GM12878 (cell line): ENCODE results near the gene CFAP52. TPM values are rescaled to one million over a fixed set of nuclear protein-coding genes. Genes with fewer than 3 reads are reported as not detected.
"Not testable (repeated sequence)": the region's sequence is repeated elsewhere in the genome, so short reads cannot be mapped to it uniquely, and the experiment has no call there.

Source experiments
- ATAC-seq: fragments of 200-7000 bp; cut with Tn5 transposase; 3 replicates; pipeline ENCODE4 v1.9.1; 2020; ENCODE audit warnings: mild to moderate bottlenecking, moderate library complexity
- BruUV-seq: library from RNA; stranded (reverse); fragments of 400-500 nt; replicated peaks from 2 replicates; lab custom pipeline; 2021; lab: Mats Ljungman, UMichigan
- CTCF ChIA-PET: fragments of 300-600 bp; sonication (Branson Sonifier 250); formaldehyde crosslinking; extraction: SDS; loops from one replicate; lab custom pipeline; 2021; ENCODE audit warnings: inconsistent platforms; lab: Yijun Ruan, JAX
- POLR2A ChIA-PET: fragments of 350-600 bp; formaldehyde crosslinking; extraction: SDS; loops from one replicate; lab custom pipeline; 2021; ENCODE audit warnings: inconsistent platforms; lab: Charles Lee
- RAD21 ChIA-PET: fragments of 300-600 bp; sonication (Branson Sonifier 250); formaldehyde crosslinking; loops from one replicate; lab custom pipeline; 2023; ENCODE audit warnings: antibody characterized with exemption; ENCODE audit not compliant: unreplicated experiment; lab: Charles Lee
- SMC1A ChIA-PET: fragments of 300-600 bp; sonication (Branson Sonifier 250); formaldehyde crosslinking; loops from one replicate; lab custom pipeline; 2023; ENCODE audit not compliant: unreplicated experiment, uncharacterized antibody; lab: Charles Lee
- DNase-seq: peaks from one replicate; pipeline ENCODE4 v3.0.0-alpha.2; 2011; ENCODE audit warnings: low read depth, low spot score
- FAIRE-seq: peaks from 3 replicates; lab custom pipeline; 2011; peaks lifted over from hg19 to GRCh38; lab: Jason Lieb, UNC
- H2AFZ ChIP-seq: 2 replicates; pipeline ENCODE4 v1.6.0; 2011; ENCODE audit warnings: low read depth, low read length, control low read depth; ENCODE audit not compliant: control insufficient read depth
- H3K27ac ChIP-seq: 2 replicates; pipeline ENCODE4 v1.5.1; 2011; ENCODE audit warnings: control low read depth; ENCODE audit not compliant: control insufficient read depth, insufficient read depth
- H3K27me3 ChIP-seq, 2 experiments: replicated peaks in 1 of 2; 2 replicates each; pipeline versions ENCODE4 v1.6.0 to v1.6.1; 2011; ENCODE audit warnings: low read length in 1 of 2; ENCODE audit not compliant: control insufficient read depth in 2 of 2, insufficient read depth in 2 of 2
- H3K36me3 ChIP-seq, 2 experiments: 2 replicates each; pipeline ENCODE4 v1.5.1; 2011; ENCODE audit warnings: low read length in 1 of 2; ENCODE audit not compliant: control insufficient read depth in 2 of 2, insufficient read depth in 2 of 2
- H3K4me1 ChIP-seq: 2 replicates; pipeline ENCODE4 v1.6.1; 2011; ENCODE audit warnings: mild to moderate bottlenecking, low read length, moderate library complexity, mixed read lengths; ENCODE audit not compliant: control insufficient read depth, insufficient read depth
- H3K4me2 ChIP-seq: 2 replicates; pipeline ENCODE4 v1.6.0; 2011; ENCODE audit warnings: control low read depth; ENCODE audit not compliant: control insufficient read depth, insufficient read depth
- H3K4me3 ChIP-seq: fragments of 200-600 bp; sonication (generic); 2 replicates; pipeline ENCODE4 v1.5.1; 2016
- H3K79me2 ChIP-seq: 2 replicates; pipeline ENCODE4 v1.6.0; 2011; ENCODE audit warnings: low read length; ENCODE audit not compliant: control insufficient read depth, insufficient read depth
- H3K9ac ChIP-seq: 2 replicates; pipeline ENCODE4 v1.8.0; 2011; ENCODE audit warnings: low read length, control low read depth, mixed read lengths; ENCODE audit not compliant: control insufficient read depth, insufficient read depth
- H3K9me3 ChIP-seq: replicated peaks from 3 replicates; pipeline ENCODE4 v1.5.1; 2011; ENCODE audit warnings: mild to moderate bottlenecking, low read length; ENCODE audit not compliant: control insufficient read depth, insufficient read depth
- H4K20me1 ChIP-seq: 2 replicates; pipeline ENCODE4 v1.6.0; 2011; ENCODE audit not compliant: control insufficient read depth, insufficient read depth
- BCL11A ChIP-seq: IDR thresholded peaks from 2 replicates; pipeline ENCODE4 v1.6.1; 2011; ENCODE audit warnings: low read depth, low read length
- BRCA1 ChIP-seq: IDR thresholded peaks from 2 replicates; pipeline ENCODE4 v1.6.1; 2011; ENCODE audit warnings: low read depth, low read length, improper control_type of control experiment
- IKZF2 ChIP-seq, 2 experiments: fragments of 450-650 bp; IDR thresholded peaks; 2 replicates each; pipeline ENCODE4 v1.6.1; 2017; ENCODE audit warnings: mild to moderate bottlenecking in 2 of 2, moderate library complexity in 2 of 2
- KDM1A ChIP-seq: fragments of 200-600 bp; sonication (generic); IDR thresholded peaks from 2 replicates; pipeline ENCODE4 v1.6.1; 2016; ENCODE audit warnings: borderline replicate concordance
- MEF2A ChIP-seq: IDR thresholded peaks from 2 replicates; pipeline ENCODE4 v1.6.1; 2011; ENCODE audit warnings: low read depth, mild to moderate bottlenecking, low read length, moderate library complexity; ENCODE audit not compliant: insufficient read depth
- MEF2B ChIP-seq: fragments of 450-650 bp; IDR thresholded peaks from 2 replicates; pipeline ENCODE4 v1.6.1; 2018; ENCODE audit warnings: mild to moderate bottlenecking, moderate library complexity; ENCODE audit not compliant: partially characterized antibody, poor library complexity, severe bottlenecking
- NR2F1 ChIP-seq: fragments of 450-650 bp; conservative IDR thresholded peaks from 2 replicates; pipeline ENCODE4 v1.6.1; 2017; ENCODE audit warnings: mild to moderate bottlenecking
- RUNX3 ChIP-seq: IDR thresholded peaks from 2 replicates; pipeline ENCODE4 v1.6.1; 2012; ENCODE audit warnings: low read length, inconsistent platforms
- SIN3A ChIP-seq: IDR thresholded peaks from 2 replicates; pipeline ENCODE4 v1.6.1; 2012; ENCODE audit warnings: low read depth, low read length, improper control_type of control experiment
- YY1 ChIP-seq: IDR thresholded peaks from 2 replicates; pipeline ENCODE4 v1.6.1; 2011; ENCODE audit warnings: low read depth, mild to moderate bottlenecking, low read length
- WGBS: methylation state at CpG from one replicate; pipeline ENCODE4 v1.1.6; 2016; ENCODE audit warnings: low lambda C conversion rate; ENCODE audit not compliant: insufficient replicate concordance, insufficient coverage; ENCODE audit errors: missing lambda C conversion rate; 5-methylcytosine and 5-hydroxymethylcytosine counted together
- in situ Hi-C: fragments of 300-500 bp; cut with MboI; formaldehyde crosslinking; loops from 9 replicates; pipeline ENCODE4 v1.14.3; 2018; ENCODE audit warnings: mixed read lengths
- intact Hi-C: fragments of 100-400 bp; cut with micrococcal nuclease; formaldehyde crosslinking; loops from one replicate; pipeline ENCODE4 v1.14.2; 2022; ENCODE audit not compliant: unreplicated experiment
- polyA plus RNA-seq, 11 experiments: library from polyadenylated mRNA; depleted of rRNA in 4 of 11; unstranded in 6 of 11; stranded (reverse) in 5 of 11; fragments of >200 nt; fragmentation: Nextera tagmentation in 4 of 11; fragmentation: Illumina TruSeq in 1 of 11; extraction: Ambion mirVana in 4 of 11; extraction: Trizol in 1 of 11; gene quantifications; 1 replicate in 1 of 11; 2 replicates in 10 of 11; pipeline versions ENCODE4 v1.2.1 to v1.2.3, GENCODE V29; 2011 to 2016; ENCODE audit warnings: inconsistent platforms in 2 of 11, missing spikeins in 2 of 11, low read depth in 1 of 11
- total RNA-seq, 4 experiments: library from RNA; depleted of rRNA in 3 of 4; stranded (reverse); fragments of >200 nt in 3 of 4; fragmentation: Illumina TruSeq in 1 of 4; extraction: Trizol in 1 of 4; gene quantifications; 2 replicates each; pipeline versions ENCODE4 v1.2.1 to v1.2.3, GENCODE V29; 2013 to 2021
- TF ChIP-seq, protein P1 (sequence below): fragments of 450-650 bp; IDR thresholded peaks from 2 replicates; pipeline ENCODE4 v1.6.1; 2017; ENCODE audit warnings: mild to moderate bottlenecking, low read depth, inconsistent platforms; ENCODE audit not compliant: poor library complexity, severe bottlenecking
- TF ChIP-seq, protein P2 (sequence below): fragments of 450-650 bp; IDR thresholded peaks from 2 replicates; pipeline ENCODE4 v1.6.1; 2016; ENCODE audit warnings: mild to moderate bottlenecking

Gene CFAP52
- total and polyA plus RNA-seq, 10 of the 15 experiments (the other 5 are each of a cell fraction or from before 2014, with no cell fraction given), result 0.05 to 0.14 TPM; not detected in 8

DNA sequence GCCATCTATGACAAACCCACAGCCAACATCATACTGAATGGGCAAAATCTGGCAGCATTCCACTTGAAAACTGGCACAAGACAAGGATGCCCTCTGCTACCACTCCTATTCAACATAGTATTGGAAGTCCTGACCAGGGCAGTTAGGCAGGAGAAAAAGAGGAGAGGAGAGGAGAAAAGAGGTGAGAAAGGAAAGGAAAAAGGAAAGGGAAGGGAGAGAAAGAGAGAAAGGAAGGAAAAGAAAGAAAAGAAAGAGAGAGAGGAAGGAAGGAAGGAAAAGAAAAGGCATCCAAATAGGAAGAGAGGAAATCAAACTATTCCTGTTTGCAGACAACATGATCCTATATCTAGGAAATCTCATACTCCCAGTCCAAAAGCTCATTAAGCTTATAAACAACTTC is 12.3 kb upstream of the CFAP52 start (continued):
- TF ChIP-seq, protein P1, sequence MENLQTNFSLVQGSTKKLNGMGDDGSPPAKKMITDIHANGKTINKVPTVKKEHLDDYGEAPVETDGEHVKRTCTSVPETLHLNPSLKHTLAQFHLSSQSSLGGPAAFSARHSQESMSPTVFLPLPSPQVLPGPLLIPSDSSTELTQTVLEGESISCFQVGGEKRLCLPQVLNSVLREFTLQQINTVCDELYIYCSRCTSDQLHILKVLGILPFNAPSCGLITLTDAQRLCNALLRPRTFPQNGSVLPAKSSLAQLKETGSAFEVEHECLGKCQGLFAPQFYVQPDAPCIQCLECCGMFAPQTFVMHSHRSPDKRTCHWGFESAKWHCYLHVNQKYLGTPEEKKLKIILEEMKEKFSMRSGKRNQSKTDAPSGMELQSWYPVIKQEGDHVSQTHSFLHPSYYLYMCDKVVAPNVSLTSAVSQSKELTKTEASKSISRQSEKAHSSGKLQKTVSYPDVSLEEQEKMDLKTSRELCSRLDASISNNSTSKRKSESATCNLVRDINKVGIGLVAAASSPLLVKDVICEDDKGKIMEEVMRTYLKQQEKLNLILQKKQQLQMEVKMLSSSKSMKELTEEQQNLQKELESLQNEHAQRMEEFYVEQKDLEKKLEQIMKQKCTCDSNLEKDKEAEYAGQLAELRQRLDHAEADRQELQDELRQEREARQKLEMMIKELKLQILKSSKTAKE, result no peak
- TF ChIP-seq MEF2A (no peak), NR2F1 (no peak), BRCA1 (no peak), BCL11A (no peak), YY1 (no peak), MEF2B (no peak), SIN3A (no peak)
- TF ChIP-seq, protein P2, sequence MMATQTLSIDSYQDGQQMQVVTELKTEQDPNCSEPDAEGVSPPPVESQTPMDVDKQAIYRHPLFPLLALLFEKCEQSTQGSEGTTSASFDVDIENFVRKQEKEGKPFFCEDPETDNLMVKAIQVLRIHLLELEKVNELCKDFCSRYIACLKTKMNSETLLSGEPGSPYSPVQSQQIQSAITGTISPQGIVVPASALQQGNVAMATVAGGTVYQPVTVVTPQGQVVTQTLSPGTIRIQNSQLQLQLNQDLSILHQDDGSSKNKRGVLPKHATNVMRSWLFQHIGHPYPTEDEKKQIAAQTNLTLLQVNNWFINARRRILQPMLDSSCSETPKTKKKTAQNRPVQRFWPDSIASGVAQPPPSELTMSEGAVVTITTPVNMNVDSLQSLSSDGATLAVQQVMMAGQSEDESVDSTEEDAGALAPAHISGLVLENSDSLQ, result no peak

DNA sequence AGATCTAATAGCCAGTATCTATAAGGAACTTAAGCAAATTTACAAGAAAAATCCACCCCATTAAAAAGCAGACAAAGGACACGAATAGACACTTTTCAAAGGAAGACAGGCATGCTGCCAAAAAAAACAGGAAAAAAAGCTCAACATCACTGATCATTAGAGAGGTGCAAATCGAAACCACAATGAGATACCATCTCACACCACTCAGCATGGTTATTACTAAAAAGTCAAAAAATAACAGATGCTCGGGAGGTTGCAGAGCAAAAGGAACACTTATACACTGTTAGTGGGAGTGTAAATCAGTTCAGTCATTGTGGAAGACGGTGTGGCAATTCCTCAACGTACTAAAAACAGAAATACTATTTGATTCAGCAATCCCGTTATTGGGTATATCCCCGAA is 10.4 kb upstream of the CFAP52 start:
- ChIA-PET SMC1A (interaction anchor here (2.3 kb wide), 1 partner anchor 10 kb away, joined by 9 read pairs; the partner anchor contains the start of genes CFAP52 and STX8), POLR2A (no interaction called here), CTCF (interaction anchor here (0.6 to 2.0 kb wide), 3 partner anchors 9 to 11 kb away, joined by 3 to 6 read pairs (median 3); partner anchors contain the start of gene STX8), RAD21 (no interaction called here)
- Histone ChIP-seq H3K4me2 (0 out of 2 replicates have a peak overlapping the region, but pooled peaks have one; percentile 9), H4K20me1 (no peaks in the 10 kb centered on the region), H3K9me3 (peaks cover 2% of the 10 kb centered on the region; the same call in 2 of the 3 replicates), H3K4me3 (no peak overlapping the region), H3K27ac (no peak overlapping the region), H3K36me3 (peaks cover 0 to 9% of the 10 kb centered on the region in 2 experiments; a peak in 3 of 4 replicates), H3K4me1 (peaks cover 4% of the 10 kb centered on the region; the same call in 1 of the 2 replicates), H2AFZ (no peak overlapping the region), H3K9ac (no peak overlapping the region), H3K27me3 (no peaks in the 10 kb centered on the region), H3K79me2 (no peaks in the 10 kb centered on the region)
- intact Hi-C loops, result no loop called here
- in situ Hi-C loops, result no loop called here
- FAIRE-seq, result no peak
- no peak for ATAC-seq
- 0 out of 4 replicates have a peak, but pooled peaks of 1 of the 2 experiments have one; percentile 10 for TF ChIP-seq IKZF2 (IDR thresholded peaks at IDR 0.05)
- TF ChIP-seq RUNX3, result peak; percentile 22; the same call in 1 of the 2 replicates
- TF ChIP-seq KDM1A, result no peak
- BruUV-seq, result no TSS peak
- 39% methylated on average over 7 of the region's 7 CpGs for WGBS
- DNase-seq, result no peak

DNA sequence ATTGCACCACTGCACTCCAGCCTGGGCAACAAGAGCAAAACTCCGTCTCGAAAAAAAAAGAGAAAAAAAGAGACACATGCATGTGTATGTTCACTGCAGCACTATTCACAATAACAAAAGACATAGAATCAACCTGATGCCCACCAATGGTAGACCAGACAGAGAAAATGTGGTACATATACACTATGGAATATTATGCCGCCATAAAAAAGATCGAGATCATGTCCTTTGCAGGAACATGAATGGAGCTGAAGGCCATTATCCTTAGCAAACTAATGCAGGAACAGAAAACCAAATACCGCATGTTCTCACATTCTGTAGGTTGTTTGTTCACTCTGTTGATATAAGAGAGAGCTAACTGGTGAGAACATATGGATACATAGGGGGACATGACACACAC is 9.7 kb upstream of the CFAP52 start:
- ATAC-seq, intact Hi-C loops, H3K9me3 ChIP-seq: not testable (repeated sequence)

More for the DNA sequence above, 9.7 kb upstream of the CFAP52 start:
- H2AFZ ChIP-seq, H3K4me1 ChIP-seq, H4K20me1 ChIP-seq, BruUV-seq, FAIRE-seq, in situ Hi-C loops, H3K27me3 ChIP-seq, H3K27ac ChIP-seq, POLR2A ChIA-PET, DNase-seq, H3K36me3 ChIP-seq, H3K4me3 ChIP-seq, RAD21 ChIA-PET, H3K4me2 ChIP-seq, H3K9ac ChIP-seq, H3K79me2 ChIP-seq: not testable (repeated sequence)
- 96% methylated on average over 3 of the region's 5 CpGs for WGBS
- CTCF ChIA-PET, result interaction anchor here (0.8 to 1.2 kb wide), 4 partner anchors 9 to 16 kb away, joined by 3 read pairs; partner anchors contain the start of gene STX8
- SMC1A ChIA-PET, result interaction anchor here (2.3 kb wide), 1 partner anchor 9 kb away, joined by 9 read pairs; the partner anchor contains the start of genes CFAP52 and STX8
